NCI-H2196 treated with DMSO at 0.1 percent for 48 hours (cell line): ENCODE results near the gene KCNK15.

ENCODE experiments used
- DNase-seq: peaks from one replicate; lab custom pipeline; 2025; ENCODE audit not compliant: unreplicated experiment; lab: John Stamatoyannopoulos, UW

Gene KCNK15

DNA sequence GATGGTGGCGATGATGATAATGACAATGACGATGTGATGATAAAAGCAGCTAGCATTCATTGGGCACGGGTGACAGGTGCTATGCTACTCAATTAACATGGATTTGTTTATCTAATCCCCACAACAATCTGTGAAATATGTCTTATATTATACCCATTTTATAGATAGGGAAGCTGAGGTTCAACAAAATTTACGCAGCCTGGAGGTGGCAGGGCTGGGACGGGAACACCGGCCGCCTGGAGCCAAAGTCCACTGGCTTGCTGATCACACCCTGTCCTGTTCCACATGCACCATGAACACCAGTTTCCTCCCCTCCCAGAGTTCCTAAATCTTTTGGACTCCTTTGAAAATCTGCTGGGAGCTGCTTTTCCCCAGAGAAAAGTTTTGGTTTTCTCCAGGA, 41.6 kb downstream of the KCNK15 start:
- DNase-seq = no peak

DNA sequence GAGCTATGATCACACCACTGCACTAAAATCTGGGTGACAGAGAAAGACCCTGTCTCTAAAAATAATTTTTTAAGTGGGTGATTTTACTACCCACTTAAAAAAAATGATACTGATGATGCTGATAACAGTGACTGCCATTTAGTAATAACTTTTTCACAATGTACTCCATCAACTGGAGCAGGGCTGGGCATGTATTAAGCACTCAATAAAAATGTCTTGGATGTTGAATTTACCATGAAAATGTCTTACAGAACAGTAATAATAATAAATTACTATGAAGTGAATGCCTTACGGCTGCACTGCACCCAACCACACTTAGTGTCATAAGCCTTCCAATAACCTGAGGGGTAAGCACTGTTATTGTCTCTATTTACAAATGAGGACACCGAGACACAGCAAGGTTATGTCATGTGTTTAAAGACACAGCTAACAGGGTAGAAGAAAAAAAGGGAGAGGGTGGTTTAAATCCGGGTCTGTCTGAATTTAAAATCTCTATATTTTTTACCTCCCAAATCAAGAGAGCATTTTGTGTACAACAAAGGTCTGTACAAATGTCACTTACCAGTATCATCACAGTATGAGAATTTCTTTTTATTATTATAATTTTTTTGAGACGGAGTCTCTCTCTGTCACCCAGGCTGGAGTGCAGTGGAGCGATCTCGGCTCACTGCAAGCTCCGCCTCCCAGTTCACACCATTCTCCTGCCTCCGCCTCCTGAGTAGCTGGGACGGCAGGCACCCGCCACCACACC, 43.2 kb downstream of the KCNK15 start:
- no peak for DNase-seq

DNA sequence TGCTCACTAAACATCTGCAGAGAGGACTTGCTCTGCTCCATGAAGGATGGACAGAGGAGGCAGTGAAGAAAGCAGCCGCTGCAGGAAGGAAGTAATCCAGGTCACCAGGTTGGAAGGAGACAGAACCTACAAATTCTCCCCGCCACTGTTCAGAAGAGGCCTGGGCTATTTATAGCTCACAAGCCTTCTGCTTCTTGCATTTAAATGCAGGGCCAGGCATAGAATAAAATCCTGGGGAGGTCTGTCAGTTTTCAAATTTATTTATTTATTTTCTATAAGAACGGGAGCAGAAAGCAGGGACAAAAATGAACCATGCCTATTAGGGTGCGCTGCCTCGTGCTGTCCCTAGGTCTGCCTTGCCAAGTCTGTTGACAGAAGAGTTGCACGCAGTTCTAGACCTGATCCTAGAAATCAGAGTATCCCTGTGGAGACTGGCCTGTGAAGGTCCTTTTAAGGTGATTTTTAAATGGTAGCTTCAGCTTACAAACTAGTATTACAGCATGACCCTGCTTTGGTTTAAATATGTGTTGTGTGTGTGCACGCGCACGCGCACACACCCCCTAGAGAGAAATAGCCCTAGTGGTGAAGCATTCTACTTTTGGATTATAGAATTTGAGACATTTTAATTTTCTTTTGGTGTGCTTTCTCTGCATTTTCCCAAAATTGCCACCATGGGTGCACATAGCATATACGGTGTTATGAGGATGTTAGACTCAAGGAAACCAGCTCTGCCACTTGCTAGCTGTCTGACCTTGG, 45.2 kb downstream of the KCNK15 start:
- no peak for DNase-seq

DNA sequence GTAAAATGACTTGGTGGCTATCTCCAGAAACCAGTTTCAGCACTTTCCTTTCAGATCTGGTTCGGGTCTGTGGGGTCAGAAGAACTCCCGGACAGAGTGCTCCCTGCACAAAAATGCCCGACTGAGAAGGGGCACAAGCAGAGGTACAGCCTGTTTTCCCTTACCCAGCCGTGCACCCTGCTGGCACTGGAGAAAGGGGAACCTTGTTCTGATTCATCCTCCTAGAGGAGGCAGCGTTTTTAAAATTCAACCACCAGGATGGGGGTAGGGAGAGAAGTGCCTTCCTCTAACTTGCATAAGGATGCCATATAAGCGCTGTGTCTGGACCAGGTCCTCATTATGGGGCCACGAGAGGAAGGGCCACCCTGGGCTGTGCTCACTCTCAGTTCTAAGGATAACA, 47.1 kb downstream of the KCNK15 start:
- DNase-seq = no peak

DNA sequence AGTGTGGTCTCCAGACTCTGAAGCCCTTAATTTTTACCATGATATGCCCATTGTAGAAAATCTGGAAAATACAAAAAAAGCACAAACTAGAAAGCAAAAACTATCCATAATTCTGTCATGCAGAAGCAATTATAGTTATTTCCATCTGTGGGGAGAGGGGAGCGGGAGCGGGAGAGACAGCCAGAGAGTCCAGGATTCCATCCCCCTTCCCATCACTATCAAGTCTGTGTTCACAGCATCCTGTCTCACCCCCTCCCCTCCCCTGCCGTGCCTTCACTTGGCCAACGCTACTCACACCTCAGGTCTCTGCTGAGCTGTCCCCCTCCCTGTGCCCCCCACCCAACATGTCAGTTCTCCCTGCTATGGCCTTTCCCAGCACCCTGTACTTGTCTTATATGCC, 50.2 kb downstream of the KCNK15 start:
- no peak for DNase-seq

DNA sequence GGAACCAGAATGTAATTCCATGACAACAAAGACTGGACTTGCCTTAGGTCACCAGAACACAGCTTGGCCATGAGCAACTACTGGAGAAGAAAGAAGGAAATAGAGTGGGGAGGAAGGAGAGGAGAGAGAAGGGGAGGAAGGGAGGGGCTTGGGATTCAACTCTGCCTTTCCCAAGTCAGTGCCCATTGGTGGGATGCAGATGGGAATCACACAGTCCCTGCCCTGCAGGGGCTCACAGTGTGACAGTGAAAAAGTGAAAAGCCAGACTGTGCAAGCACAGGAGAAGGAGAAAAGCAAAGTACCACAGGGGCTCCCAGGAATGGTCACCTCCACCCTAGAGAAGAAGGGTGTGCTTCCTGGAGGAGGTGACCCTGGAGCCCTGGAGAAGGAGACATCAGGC, 50.6 kb downstream of the KCNK15 start:
- no peak for DNase-seq

DNA sequence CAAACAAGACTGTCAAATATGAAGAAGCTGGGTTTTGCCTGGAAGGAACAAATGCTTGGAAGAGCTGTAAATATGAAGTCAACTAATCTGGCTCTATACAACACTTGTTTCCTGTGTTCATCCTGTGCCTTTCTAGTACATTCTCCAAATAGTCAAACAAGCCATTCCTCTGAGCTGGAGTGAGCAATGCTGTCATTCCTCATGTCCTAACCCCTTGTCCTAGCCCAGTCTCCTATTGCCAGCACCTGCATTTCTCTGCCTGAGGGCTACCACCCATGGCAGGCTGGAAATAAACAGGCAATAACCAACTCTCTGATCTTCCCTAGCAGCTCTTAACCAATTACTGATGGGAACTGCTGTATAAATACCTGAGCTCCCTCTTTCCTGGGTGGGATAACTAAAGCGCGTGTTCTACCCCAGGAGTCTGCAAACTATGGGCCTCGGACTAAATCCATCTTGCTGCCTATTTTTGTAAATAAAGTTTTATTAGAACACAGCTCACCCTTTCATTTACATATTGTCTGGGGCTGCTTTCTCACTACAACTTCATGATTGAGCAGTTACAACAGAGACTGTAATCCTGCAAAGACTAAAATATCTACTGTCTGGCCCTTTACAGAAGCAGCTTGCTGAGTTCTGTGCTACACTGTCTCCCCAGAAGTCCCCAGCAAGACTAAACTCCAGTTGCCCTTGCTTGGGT, 51.2 kb downstream of the KCNK15 start:
- no peak for DNase-seq

DNA sequence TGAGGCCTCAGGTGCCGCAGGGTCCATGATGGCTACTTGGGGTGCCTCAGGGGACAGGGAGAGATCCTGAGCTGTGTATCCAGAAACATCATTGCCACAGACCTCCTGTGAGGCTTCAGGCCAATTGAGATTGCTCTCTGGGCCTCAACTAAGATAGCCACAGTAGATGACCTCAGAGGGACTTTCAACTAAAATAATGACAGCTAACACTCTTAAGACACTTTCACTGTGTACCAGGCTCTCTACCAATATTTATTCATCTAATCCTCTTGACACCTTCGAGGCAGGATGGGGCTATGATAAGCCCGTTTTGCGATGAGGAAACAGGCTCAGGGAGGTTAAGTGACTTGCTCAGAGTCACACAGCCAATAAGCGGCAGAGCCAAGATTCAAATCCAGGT, 54.0 kb downstream of the KCNK15 start:
- no peak for DNase-seq

DNA sequence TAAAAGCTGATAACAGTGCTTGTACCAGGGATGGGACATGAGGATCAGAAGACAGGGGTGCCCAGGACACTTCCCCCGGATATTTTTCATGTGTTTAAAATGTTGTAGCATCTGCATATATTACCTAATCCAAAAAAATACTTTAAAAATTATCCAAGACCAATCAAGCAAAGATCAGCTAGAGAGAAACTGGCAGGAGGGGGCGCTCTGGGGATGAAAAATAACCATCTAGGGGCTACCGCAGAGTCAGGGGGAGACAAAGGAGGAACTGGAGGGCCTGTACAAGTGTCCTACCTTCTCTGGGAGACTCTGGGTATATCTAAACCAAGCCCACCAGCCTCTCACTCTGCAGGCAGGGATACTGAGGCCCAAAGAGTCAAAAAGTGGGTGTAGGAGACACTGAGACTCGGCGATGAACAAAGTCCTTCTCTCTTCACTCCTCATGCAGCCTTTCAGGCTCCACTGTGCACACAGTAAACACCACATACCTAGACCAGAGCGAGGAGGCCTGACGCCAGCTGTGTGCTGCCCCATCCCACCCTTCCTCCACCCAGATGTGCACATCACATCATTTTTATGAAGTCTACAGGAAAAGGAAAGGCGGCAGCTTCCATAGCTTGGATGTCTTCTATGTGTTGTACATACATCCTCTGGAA, 54.9 kb downstream of the KCNK15 start:
- no peak for DNase-seq
